Measurements from ENCODE around the gene GRM7. TPM values are rescaled to one million over a fixed set of nuclear protein-coding genes. Genes with fewer than 3 reads are reported as not detected.

Gene GRM7
- total RNA-seq, 2 donors from 2014 or later, result 0.96 to 1.5 TPM

DNA sequence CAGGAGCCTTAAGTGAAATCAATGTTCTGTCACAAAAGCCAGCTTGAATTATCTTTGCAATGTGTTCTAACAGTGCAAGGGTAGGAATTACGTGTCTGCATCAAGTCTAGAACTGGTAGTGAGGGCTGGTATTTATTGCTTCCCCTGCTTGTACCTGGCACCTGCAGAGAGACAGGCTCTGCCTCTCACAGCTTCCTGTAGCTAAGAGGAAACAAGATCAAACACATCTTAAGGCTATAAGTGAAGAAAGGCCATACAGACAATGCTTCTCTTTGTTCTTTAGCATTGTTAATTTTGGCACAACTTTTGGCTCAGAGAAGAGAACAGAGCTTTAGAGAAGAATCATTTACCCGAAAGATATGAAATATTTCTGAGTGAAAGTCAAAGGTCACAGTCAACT, 479.9 kb downstream of the GRM7 start:
- H3K36me3 ChIP-seq, result no peaks in the 10 kb centered on the region
- WGBS, result 24% methylated on average over 2 of the region's 2 CpGs
- DNase-seq (ENCODE audit: low spot score), result peak; percentile 53

DNA sequence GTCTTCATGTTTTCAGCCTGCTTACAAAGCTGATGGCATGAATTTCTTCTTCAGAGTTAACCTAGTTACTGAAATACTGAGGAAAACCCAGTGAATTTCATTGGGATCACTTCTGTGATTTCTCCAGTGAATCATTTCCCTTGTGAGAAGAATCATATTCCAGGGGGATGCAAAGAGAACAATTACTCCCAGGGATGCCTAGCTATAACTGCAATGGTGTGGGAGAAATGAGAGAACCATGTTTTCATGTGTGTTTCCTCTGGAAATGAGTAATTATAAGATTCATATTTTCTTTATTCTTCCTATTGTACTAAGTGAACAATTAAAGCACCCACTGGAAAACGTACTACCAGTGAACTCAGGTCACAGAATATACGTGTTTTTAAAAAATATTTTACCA, 485.4 kb downstream of the GRM7 start:
- TF ChIP-seq, protein P1, sequence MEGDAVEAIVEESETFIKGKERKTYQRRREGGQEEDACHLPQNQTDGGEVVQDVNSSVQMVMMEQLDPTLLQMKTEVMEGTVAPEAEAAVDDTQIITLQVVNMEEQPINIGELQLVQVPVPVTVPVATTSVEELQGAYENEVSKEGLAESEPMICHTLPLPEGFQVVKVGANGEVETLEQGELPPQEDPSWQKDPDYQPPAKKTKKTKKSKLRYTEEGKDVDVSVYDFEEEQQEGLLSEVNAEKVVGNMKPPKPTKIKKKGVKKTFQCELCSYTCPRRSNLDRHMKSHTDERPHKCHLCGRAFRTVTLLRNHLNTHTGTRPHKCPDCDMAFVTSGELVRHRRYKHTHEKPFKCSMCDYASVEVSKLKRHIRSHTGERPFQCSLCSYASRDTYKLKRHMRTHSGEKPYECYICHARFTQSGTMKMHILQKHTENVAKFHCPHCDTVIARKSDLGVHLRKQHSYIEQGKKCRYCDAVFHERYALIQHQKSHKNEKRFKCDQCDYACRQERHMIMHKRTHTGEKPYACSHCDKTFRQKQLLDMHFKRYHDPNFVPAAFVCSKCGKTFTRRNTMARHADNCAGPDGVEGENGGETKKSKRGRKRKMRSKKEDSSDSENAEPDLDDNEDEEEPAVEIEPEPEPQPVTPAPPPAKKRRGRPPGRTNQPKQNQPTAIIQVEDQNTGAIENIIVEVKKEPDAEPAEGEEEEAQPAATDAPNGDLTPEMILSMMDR (IDR thresholded peaks at IDR 0.05), result no peak
- TF ChIP-seq POLR2AphosphoS5 (IDR thresholded peaks at IDR 0.05) (no peak), POLR2A (IDR thresholded peaks at IDR 0.05) (no peak)
- H3K27ac ChIP-seq, result no peak overlapping the region
- DNase-seq (ENCODE audit: low spot score), result no peak
- H3K4me3 ChIP-seq, result no peak overlapping the region
- H3K9me3 ChIP-seq, result no peaks in the 10 kb centered on the region
- no peaks in the 10 kb centered on the region for H3K4me1 ChIP-seq (replicated peaks)
- no peaks in the 10 kb centered on the region for H3K27me3 ChIP-seq (replicated peaks; ENCODE audit: insufficient read depth)
- intact Hi-C loops (cut with DNase I), result no loop called here
- no peaks in the 10 kb centered on the region for H3K36me3 ChIP-seq
- 82% methylated on average over 2 of the region's 2 CpGs for WGBS

More for the DNA sequence above, 479.9 kb downstream of the GRM7 start:
- intact Hi-C loops (cut with DNase I), result no loop called here
- Histone ChIP-seq H3K4me1 (replicated peaks) (no peaks in the 10 kb centered on the region), H3K27me3 (replicated peaks; ENCODE audit: insufficient read depth) (no peaks in the 10 kb centered on the region), H3K27ac (no peak overlapping the region), H3K9me3 (no peaks in the 10 kb centered on the region), H3K4me3 (no peak overlapping the region)
- TF ChIP-seq POLR2A (IDR thresholded peaks at IDR 0.05) (no peak), POLR2AphosphoS5 (IDR thresholded peaks at IDR 0.05) (peak; percentile 61)
- TF ChIP-seq, protein P1 (IDR thresholded peaks at IDR 0.05), result no peak

DNA sequence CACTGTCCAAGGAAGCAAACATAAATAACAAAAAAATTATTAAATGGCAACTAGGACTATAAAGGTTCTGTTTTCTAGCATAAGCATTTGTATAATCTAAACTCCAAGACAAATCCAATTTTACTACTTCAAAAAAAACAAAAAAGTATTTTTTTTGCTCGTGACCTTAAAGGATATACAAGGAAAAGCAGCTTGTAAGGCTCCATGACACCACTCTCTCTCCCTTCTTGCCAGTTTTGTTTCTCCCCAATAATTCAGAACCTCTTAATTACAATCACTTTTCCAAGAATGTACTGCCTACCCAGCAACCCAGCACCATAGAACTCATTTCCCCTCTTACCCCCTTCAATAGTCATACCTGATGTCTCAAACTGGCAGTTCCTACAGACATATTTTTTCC, 496.2 kb downstream of the GRM7 start:
- TF ChIP-seq, protein P1 (IDR thresholded peaks at IDR 0.05), result no peak
- TF ChIP-seq POLR2A (IDR thresholded peaks at IDR 0.05) (no peak), POLR2AphosphoS5 (IDR thresholded peaks at IDR 0.05) (no peak)
- DNase-seq (ENCODE audit: low spot score), result no peak
- Histone ChIP-seq H3K27me3 (replicated peaks; ENCODE audit: insufficient read depth) (no peaks in the 10 kb centered on the region), H3K4me3 (no peak overlapping the region), H3K4me1 (replicated peaks) (no peaks in the 10 kb centered on the region), H3K27ac (no peak overlapping the region), H3K9me3 (no peaks in the 10 kb centered on the region), H3K36me3 (no peaks in the 10 kb centered on the region)
- 84% methylated on average over 1 of the region's 1 CpG for WGBS
- intact Hi-C loops (cut with DNase I), result no loop called here

DNA sequence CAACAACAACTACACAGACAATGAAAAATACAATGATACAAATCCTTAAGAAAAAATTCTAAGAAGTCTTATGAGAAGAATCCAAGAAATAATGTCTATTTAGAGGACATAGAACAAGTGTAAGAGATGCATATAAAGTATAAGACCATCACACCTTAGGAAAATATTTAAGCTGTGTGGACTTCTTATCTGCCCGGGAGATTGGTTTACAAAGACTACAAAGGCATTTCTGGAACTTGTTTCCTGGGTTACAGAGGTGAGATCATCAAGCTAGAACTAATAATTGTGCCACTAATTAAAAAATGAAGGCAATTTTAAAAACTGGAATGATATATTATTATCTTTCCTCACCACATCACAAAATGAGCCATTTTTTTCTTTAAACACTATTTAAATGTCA, 507.1 kb downstream of the GRM7 start:
- no peaks in the 10 kb centered on the region for H3K36me3 ChIP-seq
- no peak for TF ChIP-seq POLR2A (IDR thresholded peaks at IDR 0.05)
- TF ChIP-seq, protein P1 (IDR thresholded peaks at IDR 0.05), result no peak
- no peak for TF ChIP-seq POLR2AphosphoS5 (IDR thresholded peaks at IDR 0.05)
- H3K27me3 ChIP-seq (replicated peaks; ENCODE audit: insufficient read depth), result no peaks in the 10 kb centered on the region
- H3K4me1 ChIP-seq (replicated peaks), result no peaks in the 10 kb centered on the region
- no peak overlapping the region for H3K27ac ChIP-seq
- WGBS, result 55% methylated on average over 1 of the region's 1 CpG
- no peak overlapping the region for H3K4me3 ChIP-seq
- DNase-seq (ENCODE audit: low spot score), result no peak
- no peaks in the 10 kb centered on the region for H3K9me3 ChIP-seq
- intact Hi-C loops (cut with DNase I), result no loop called here

DNA sequence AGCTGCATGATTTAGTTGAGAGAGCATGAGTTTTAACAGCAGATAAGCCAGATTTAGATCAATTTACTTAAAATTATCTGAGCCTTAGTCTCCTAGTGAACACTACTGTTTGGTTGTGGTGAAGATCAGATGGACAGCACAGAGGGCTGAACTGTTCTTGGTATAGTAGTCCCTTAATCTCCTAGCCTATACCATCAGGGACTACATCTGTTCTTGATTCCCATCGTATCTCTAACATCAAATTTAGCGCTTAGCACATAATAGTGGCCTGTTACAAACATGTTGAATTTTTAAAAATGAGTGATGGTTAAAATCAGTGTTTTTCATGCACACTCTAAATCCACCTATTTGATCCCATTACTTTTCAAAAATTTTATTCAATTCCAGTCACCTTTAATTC, 507.7 kb downstream of the GRM7 start:
- Histone ChIP-seq H3K4me3 (no peak overlapping the region), H3K27me3 (replicated peaks; ENCODE audit: insufficient read depth) (no peaks in the 10 kb centered on the region), H3K36me3 (no peaks in the 10 kb centered on the region), H3K4me1 (replicated peaks) (no peaks in the 10 kb centered on the region), H3K9me3 (no peaks in the 10 kb centered on the region), H3K27ac (no peak overlapping the region)
- intact Hi-C loops (cut with DNase I), result no loop called here
- DNase-seq (ENCODE audit: low spot score), result no peak
- 97% methylated on average over 2 of the region's 2 CpGs for WGBS
- TF ChIP-seq POLR2AphosphoS5 (IDR thresholded peaks at IDR 0.05), result no peak
- TF ChIP-seq, protein P1 (IDR thresholded peaks at IDR 0.05), result no peak
- no peak for TF ChIP-seq POLR2A (IDR thresholded peaks at IDR 0.05)
